Suppressor macrophage (primary cell): Measurements from ENCODE around the gene HSPA12A.

ENCODE experiments used
- DNase-seq, 4 experiments: peaks; one replicate each; pipeline ENCODE4 v3.0.0-alpha.2; 2020 to 2022
- total RNA-seq, 17 experiments: gene quantifications; one replicate each; lab custom pipeline; 2026; ENCODE audit warnings: mixed read lengths in 6 of 17, inconsistent platforms in 3 of 17; lab: John Stamatoyannopoulos, UW

HSPA12A gene
- total RNA-seq = 0.15 to 8.5 (median 0.60) reads per million in 17 experiments

GRCh38 chr10:116742367-116743265 is at the start of gene HSPA12A:
HSPA12A (minus strand) TSS chr10:116742566; CDS start chr10:116742469, 97 bp downstream.
- peak; percentile 75 to 92 (median 86) for DNase-seq

- DNase-seq = no peak
These were observed 48.9 kb upstream of the HSPA12A start for GRCh38 chr10:116791241-116791640.

- peak; percentile 56 to 82 (median 72) for DNase-seq
These were observed 45.7 kb upstream of the HSPA12A start for GRCh38 chr10:116787893-116788665.

GRCh38 chr10:116787053-116787659 is 44.8 kb upstream of the HSPA12A start:
- DNase-seq = no peak

- DNase-seq = no peak
These were observed 43.5 kb upstream of the HSPA12A start for GRCh38 chr10:116785867-116786266.

DNA sequence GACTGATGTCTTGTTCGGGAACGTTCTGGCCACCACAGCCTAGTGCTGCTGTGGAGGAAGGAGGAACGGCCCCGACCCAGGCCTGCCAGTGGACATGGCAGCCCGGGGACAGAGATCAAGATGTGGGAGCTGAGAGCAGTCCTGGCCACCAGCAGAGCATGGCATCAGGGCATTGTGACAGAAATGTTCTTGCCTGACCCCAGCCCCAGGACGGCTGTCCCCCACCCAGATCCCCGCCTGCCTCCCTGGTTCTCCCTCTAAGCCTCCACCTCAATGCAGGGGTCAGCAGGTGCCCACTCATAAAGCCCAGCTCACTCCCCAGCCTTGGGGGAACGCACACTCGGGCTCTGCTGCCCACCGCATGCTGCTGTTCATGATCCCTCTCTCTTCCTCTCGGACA is 42.9 kb upstream of the HSPA12A start:
- DNase-seq = no peak

DNA sequence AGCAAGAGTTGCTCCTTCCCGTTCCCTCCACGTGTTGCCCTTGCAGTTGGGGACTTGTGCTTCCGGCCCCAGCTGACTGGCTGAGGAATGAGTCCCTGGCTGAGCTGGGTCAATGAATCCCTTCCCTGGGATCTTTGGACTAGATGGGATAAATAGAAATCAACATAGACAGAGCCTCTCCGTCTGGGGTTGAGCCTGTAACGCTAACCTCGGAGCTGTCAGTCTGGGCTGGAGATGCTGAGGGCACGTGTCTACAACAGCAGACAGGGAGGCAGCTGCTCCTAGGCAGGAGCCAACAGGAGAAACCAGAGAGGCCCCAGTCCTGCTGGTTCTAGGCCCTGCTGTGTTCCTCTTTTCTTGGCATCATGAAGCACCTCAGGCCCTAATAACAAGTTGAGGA is 42.3 kb upstream of the HSPA12A start:
- no peak for DNase-seq

- DNase-seq = no peak
These were observed 41.7 kb upstream of the HSPA12A start for GRCh38 chr10:116784035-116784434.

GRCh38 chr10:116783011-116783655 is 40.8 kb upstream of the HSPA12A start:
- DNase-seq = peak in 3 of 4 experiments; percentile 28 to 43 (median 36)

GRCh38 chr10:116781370-116781884 is 39.1 kb upstream of the HSPA12A start:
- DNase-seq = no peak

- DNase-seq = no peak
These were observed 38.4 kb upstream of the HSPA12A start for GRCh38 chr10:116780691-116781205.

- DNase-seq = no peak
These were observed 36.8 kb upstream of the HSPA12A start for GRCh38 chr10:116779076-116779687.

DNA sequence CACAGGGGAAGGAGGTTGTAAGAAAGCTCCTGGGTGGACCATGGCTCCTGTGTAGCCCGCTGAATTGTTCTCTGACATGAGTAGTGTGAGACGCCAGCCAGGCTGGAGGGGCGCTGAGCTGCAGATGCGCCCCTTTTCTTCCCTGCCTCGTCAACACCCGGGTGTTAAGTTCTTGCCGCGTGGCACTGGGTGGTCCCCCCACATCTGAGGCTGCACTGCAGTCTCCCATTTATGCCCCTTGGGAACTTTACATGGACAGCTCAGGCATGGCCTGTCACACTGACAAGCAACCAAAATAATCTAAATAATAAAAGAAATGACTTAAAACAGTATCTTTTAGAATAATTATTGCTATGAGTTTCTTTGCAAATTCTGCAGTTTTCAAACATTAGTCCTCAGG is 34.6 kb upstream of the HSPA12A start:
- DNase-seq = no peak

- DNase-seq = no peak
These were observed 33.4 kb upstream of the HSPA12A start for GRCh38 chr10:116775488-116776400.

DNA sequence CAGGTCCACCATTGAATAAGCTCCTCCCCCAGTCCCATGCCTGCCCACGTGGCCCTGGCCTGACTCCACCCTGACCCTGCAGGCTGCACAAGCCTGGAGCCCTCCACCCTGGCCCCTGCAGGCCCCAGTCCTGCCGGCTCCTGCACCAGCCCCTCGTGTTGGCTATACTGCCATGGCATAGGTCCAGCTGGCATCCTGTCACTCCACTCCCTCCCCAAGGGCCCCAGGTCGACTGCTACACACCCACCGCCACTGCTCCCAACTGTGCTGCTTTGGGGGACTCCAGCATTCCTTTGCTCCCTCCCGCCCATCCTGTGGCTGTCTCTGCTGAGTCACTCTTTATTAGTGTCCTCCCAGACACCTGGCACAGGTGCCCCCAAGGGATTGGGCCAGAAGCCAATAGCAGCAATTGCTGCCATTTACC is 32.4 kb upstream of the HSPA12A start:
- no peak for DNase-seq

DNA sequence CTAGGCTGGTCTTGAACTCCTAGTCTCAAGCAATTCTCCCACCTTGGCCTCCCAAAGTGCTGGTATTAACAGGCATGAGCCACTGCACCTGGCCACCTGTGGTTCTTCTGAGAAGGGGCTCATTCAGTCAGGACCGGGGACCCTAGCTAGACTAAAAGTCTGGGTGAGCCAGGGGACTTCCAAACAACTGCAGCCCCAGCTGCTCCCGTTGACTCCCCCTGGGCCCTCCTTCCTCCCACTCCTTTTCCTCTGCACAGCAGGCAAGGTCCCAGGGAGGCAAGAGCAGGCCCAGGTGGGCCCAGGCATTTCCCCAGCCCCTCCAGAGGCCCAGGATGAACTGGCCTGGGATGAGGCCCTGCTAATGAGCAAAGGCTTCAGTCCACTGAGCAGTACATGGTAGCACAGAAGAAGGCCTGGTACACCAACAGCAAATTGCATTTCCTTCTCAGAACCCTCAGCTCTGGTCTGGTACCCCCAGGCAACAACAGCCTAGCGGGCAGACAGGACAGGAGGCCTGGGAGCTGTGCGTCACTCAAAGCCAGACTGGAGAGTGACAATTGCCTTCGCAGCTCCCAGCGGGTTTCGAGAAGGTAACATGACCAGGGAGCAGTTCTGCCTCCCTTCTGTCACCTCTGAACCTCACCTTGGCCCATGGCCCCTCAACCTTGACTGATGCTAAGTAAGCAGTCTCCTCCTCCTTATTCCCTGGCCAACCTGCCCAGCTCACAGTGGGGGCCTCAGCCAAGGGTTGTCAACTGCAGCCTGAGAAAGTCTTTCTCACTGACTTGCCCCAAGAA is 30.7 kb upstream of the HSPA12A start:
- DNase-seq = no peak

- DNase-seq = no peak
These were observed 29.7 kb upstream of the HSPA12A start for GRCh38 chr10:116771959-116772585.

- no peak for DNase-seq
These were observed 29.0 kb upstream of the HSPA12A start for GRCh38 chr10:116771101-116771958.
